Measurements from ENCODE around the gene GNG13. TPM values are rescaled to one million over a fixed set of nuclear protein-coding genes. Genes with fewer than 3 reads are reported as not detected.
"Not testable (repeated sequence)": the region's sequence is repeated elsewhere in the genome, so short reads cannot be mapped to it uniquely, and the experiment has no call there.

The GNG13 gene
- total RNA-seq, 1 experiment from 2014 or later: not detected

- DNase-seq: no peak
- Histone ChIP-seq H3K36me3 (ENCODE audit: low read depth, low read length) (no peaks in the 10 kb centered on the region), H4K20me1 (ENCODE audit: low read length) (no peaks in the 10 kb centered on the region), H3K4me1 (ENCODE audit: insufficient read depth, low read length) (no peaks in the 10 kb centered on the region), H3K4me3 (ENCODE audit: low read length) (no peak overlapping the region), H3K9me2 (replicated peaks; ENCODE audit: low read length) (no peaks in the 10 kb centered on the region), H3K27ac (ENCODE audit: low read length) (no peak overlapping the region), H3F3A (ENCODE audit: low read length, unreplicated experiment) (no peaks in the 10 kb centered on the region), H3K27me3 (ENCODE audit: low read length) (no peaks in the 10 kb centered on the region), H2AFZ (ENCODE audit: low read length) (no peak overlapping the region), H3K4me2 (ENCODE audit: low read length) (no peak overlapping the region), H3K9ac (ENCODE audit: low read length) (no peak overlapping the region), H3K79me2 (ENCODE audit: low read length) (no peaks in the 10 kb centered on the region), H3K9me3 (ENCODE audit: low read length) (no peaks in the 10 kb centered on the region)
- ATAC-seq: no peak
- TF ChIP-seq EZH2 (IDR thresholded peaks at IDR 0.05; ENCODE audit: low read length, unreplicated experiment) (no peak), EZH2phosphoT487 (IDR thresholded peaks at IDR 0.05; ENCODE audit: borderline replicate concordance, low read length) (no peak), CTCF (conservative IDR thresholded peaks at IDR 0.05; ENCODE audit: low read depth, low read length) (no peak)
- ChIA-PET CTCF (no interaction called here), POLR2A (ENCODE audit: unreplicated experiment) (no interaction called here)
- BruUV-seq (replicated peaks): no TSS peak
- intact Hi-C loops (cut with micrococcal nuclease): no loop called here
These were observed 39.3 kb upstream of the GNG13 start for GRCh38 chr16:839643-840408.

GRCh38 chr16:838741-839140, 38.2 kb upstream of the GNG13 start:
- H2AFZ ChIP-seq (ENCODE audit: low read length): no peak overlapping the region
- no TSS peak for BruUV-seq (replicated peaks)
- H3K27me3 ChIP-seq (ENCODE audit: low read length): no peaks in the 10 kb centered on the region
- CTCF ChIA-PET: no interaction called here
- no peaks in the 10 kb centered on the region for H4K20me1 ChIP-seq (ENCODE audit: low read length)
- ATAC-seq (no peak), DNase-seq (no peak)
- no peak overlapping the region for H3K9ac ChIP-seq (ENCODE audit: low read length)
- no peak overlapping the region for H3K4me3 ChIP-seq (ENCODE audit: low read length)
- H3K4me1 ChIP-seq (ENCODE audit: insufficient read depth, low read length): no peaks in the 10 kb centered on the region
- H3K36me3 ChIP-seq (ENCODE audit: low read depth, low read length): no peaks in the 10 kb centered on the region
- H3K27ac ChIP-seq (ENCODE audit: low read length): no peak overlapping the region
- H3K79me2 ChIP-seq (ENCODE audit: low read length): no peaks in the 10 kb centered on the region
- no peak overlapping the region for H3K4me2 ChIP-seq (ENCODE audit: low read length)
- no peaks in the 10 kb centered on the region for H3K9me3 ChIP-seq (ENCODE audit: low read length)
- TF ChIP-seq CTCF (conservative IDR thresholded peaks at IDR 0.05; ENCODE audit: low read depth, low read length) (no peak), EZH2phosphoT487 (IDR thresholded peaks at IDR 0.05; ENCODE audit: borderline replicate concordance, low read length) (no peak), EZH2 (IDR thresholded peaks at IDR 0.05; ENCODE audit: low read length, unreplicated experiment) (no peak)
- intact Hi-C loops (cut with micrococcal nuclease): no loop called here
- POLR2A ChIA-PET (ENCODE audit: unreplicated experiment): no interaction called here
- H3K9me2 ChIP-seq (replicated peaks; ENCODE audit: low read length): no peaks in the 10 kb centered on the region
- H3F3A ChIP-seq (ENCODE audit: low read length, unreplicated experiment): no peaks in the 10 kb centered on the region

GRCh38 chr16:836822-837221, 36.3 kb upstream of the GNG13 start:
- H3F3A ChIP-seq (ENCODE audit: low read length, unreplicated experiment); H3K27me3 ChIP-seq (ENCODE audit: low read length); H3K9ac ChIP-seq (ENCODE audit: low read length); BruUV-seq (replicated peaks); DNase-seq; H3K4me2 ChIP-seq (ENCODE audit: low read length); H3K36me3 ChIP-seq (ENCODE audit: low read depth, low read length); H4K20me1 ChIP-seq (ENCODE audit: low read length); H3K27ac ChIP-seq (ENCODE audit: low read length); H3K4me3 ChIP-seq (ENCODE audit: low read length); POLR2A ChIA-PET (ENCODE audit: unreplicated experiment); H3K9me3 ChIP-seq (ENCODE audit: low read length); CTCF ChIA-PET; H3K79me2 ChIP-seq (ENCODE audit: low read length); ATAC-seq; H3K9me2 ChIP-seq (replicated peaks; ENCODE audit: low read length); H3K4me1 ChIP-seq (ENCODE audit: insufficient read depth, low read length); H2AFZ ChIP-seq (ENCODE audit: low read length); intact Hi-C loops (cut with micrococcal nuclease): not testable (repeated sequence)

Measured in PC-3 (cell line).